Measurements from ENCODE around the gene ASB7.

DNA sequence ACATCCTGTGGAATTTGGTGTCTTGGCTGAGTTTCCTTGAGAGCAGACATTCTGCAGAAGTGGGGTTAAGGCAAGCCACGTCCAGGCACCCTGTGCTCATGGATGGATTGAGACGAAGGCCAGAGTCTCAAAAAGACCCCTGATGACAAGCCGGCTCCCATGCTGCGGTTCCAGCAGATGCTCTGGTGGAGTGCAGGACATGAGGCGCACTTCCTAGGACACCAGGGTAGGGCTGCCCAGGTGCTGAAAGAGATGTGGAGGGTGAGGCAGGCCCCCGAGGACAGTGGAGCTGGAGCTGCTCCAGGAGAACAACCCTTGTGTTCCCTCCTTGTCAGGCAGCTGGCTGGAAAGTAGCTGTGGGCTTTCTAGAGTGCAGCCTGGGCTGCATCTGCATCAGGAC is 81.0 kb downstream of the ASB7 start:
- TF ChIP-seq ARNT (IDR thresholded peaks at IDR 0.05) (no peak), FOXA1 (IDR thresholded peaks at IDR 0.05) (no peak), SP1 (IDR thresholded peaks at IDR 0.05) (no peak), ELF4 (IDR thresholded peaks at IDR 0.05) (no peak), LEF1 (IDR thresholded peaks at IDR 0.05; ENCODE audit: borderline replicate concordance) (no peak), TARDBP (IDR thresholded peaks at IDR 0.05) (no peak), NFRKB (IDR thresholded peaks at IDR 0.05) (no peak)
